ENCODE data around the gene TOX3.

The TOX3 gene

DNA sequence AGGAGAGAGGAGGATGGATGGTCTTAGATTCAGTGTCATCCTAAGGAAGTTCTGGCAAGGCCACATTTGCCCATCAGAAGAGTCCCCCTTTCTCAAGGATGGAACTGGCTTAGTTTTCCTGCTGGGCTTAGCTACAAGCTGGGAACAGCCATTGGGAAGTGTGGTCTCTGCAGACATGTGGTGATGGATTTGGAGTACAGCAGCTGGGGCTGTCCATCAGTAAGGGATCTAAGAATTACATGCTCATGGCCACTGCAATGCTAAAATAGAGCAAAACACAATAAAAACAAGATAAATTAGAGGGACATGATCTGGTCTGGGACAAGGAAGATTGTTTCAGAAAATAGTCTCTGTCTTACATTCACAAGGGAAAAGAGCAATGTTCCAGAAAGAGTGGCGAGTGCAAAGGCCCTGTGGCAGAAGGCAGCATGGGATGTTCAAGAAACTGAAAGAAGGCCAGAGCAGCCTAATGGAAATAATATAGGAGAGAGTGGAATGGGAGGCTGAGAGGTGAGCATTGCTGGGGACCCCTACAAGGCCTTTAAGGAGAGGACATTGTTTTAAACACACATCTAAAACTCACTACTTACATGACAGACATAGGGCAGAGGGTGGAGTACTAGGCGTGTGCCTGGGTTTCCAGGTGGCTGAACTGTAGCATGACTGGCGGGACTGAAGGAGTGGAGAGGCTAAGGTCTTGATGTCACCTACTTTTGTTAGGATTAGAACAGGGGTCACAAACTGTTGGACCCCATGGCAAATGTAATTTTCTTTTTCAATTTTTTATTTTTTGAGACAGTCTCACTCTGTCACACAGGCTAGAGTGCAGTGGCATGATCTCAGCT, 17.0 kb upstream of the TOX3 start:
- DNase-seq = no peak

DNA sequence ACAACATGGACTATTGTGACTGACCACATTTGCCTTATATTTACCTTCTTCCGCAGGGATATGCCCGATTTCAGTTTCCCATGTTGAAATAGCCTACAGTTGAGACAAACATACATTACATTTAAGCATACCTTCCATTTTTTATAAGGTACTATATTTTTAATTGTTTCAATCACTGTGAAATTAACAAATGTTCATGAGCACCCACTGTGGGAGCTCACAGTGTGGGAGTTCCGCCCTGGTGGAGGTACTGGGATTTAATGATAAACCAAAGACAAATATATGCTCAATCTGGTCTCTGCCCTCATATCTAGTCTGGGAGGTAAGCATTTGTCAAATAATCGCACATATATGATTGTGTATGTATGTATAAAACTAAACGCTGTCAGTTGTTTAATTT, 15.8 kb upstream of the TOX3 start:
- DNase-seq = no peak

DNA sequence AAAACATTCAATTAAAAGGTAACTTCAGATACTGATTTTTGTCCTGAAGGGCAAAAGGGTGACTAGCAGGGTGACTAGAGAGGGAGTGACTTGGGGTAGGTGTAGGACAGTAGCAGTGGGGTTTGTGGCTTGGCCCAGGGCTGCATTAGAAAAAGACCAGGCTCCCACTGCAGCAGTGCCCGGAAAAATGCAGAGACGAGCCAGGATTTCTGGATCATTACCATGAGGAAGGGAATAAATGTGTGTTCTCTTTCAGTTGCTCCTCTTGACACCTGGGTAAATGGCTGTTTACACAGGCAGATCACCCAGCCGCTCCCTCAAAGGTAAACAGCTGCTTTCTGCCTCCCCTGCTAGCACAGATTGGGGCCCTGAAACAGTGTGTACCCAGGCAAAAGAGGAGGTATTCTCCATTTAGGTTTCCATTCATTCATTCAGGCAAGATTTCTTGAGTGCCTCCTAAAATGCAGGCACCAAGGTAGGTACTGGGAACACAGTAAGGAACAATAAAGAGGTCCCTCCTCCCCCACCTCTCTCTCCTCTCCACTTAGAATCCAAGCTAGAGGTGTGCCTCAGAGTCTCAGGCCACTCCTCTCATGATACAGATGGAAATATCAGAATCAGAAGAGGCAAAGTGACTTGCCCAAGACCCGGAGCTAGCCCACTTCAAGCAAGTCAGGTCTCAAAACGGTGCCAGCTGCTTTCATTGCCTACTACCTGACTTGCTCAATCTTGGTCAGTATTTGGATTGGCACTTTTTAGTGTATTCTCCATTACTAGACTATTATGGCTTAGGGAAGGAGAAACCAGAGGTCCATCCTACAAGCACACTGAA, 15.2 kb upstream of the TOX3 start:
- DNase-seq = no peak

DNA sequence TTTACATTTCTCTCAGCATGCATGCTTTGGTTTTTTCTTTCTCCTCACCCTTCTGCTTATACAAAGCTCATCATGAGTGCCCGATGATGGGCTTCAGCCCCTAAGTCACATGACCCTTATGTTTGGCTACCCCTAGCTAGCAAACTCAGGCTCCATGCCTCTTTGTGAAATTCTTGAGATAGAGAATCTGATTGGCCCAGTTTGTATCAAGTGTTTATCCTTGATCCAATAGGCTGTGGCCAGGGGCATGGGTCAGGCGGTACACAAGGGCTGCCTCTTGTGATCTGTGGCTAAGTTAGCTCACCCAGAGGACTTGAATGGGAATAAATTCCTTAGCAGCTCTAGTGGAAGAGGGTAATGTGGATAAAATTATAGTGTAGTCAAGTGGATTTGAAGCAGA, 11.5 kb upstream of the TOX3 start:
- no peak for DNase-seq

DNA sequence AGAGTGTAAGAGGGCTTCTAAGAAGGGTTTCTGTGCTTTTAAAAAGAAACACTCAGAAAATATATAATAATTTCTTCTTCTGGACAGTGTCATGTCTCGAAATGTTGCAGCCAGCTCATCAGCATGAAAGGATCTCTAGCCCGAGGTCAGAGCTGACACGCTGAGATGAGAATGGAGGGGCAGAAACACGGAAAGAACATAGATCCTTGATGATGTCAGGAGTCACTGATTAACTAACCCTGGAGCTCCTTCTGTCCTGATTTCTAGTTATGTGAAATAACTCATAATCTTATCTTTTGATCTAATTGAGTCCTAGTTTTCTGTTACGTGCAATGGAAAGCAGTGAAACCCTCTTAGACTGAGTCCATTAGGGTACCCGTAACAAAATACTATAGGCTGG, 10.3 kb upstream of the TOX3 start:
- DNase-seq = no peak

DNA sequence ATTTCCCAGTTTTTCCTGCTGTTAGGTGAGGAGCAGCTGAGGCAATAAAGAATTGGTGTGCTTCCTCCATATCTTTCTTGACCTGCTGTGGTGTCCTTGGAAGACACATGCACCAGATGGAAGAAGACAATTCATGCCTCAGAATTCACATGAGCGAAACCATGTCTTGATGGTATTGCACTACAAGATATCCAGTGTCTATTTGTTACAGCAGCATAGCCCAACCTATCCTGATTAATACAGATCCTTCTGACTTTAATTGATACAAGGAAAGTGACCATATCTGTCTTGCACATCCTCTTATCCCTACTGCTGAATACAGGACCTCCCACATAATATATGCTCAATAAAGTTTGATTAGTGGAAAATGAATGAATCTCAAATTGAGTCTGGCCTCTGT, 9.1 kb upstream of the TOX3 start:
- DNase-seq = no peak

DNA sequence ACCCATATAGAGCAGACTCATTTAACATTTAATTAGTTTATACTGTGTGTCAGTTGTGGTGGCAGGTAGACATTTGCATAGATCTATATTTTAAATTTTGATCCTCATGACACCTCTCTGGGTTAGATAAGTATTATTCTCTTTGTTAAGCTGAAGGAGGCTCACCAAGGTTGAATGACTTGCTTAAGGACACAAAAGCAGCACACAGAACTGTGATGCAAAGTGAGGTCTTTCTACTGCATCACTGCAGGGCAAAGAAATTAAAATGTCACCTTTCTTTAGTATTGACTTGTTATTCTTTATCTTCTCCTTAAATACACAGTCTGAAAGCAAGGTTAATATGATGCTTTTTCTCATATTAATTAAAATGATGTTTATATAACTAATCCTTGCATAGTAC, 8.6 kb upstream of the TOX3 start:
- no peak for DNase-seq

DNA sequence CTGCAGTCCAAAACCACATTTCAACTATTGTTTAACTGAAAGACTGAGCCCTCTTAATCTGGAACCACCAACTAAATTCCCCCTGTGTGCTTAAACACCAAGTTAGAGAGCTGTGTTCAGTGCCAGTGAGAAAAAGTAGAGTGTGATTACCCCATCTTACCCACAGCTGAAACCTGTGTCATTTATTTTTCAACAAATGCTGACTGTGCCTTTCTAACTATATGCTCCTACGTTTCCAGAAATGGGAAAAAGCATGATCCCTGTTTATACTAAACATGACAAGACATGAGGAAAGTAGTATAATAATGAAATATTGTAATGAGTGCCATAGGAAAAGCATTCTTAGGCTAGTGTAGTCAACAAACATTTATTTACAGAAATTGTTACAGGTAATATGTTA, 7.4 kb upstream of the TOX3 start:
- no peak for DNase-seq

DNA sequence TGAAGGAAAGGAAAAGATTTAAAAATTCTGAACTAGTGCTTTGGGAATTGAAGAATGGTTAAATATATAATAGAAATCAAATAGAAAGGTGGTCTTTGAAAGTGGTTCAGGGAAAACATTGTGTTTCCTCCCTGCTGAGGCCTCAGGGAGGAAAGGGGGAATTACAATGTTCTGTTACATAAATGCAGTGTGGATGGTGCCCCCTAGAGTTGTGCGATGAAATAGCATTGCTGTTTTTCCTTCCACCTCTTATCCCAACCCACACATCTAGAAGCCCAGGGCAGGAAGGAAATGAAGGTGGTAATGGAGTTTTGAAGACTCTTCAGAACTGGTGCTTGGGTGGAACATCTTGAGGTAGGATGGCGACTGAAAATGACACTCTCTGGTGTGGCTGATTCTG, 6.4 kb upstream of the TOX3 start:
- no peak for DNase-seq

DNA sequence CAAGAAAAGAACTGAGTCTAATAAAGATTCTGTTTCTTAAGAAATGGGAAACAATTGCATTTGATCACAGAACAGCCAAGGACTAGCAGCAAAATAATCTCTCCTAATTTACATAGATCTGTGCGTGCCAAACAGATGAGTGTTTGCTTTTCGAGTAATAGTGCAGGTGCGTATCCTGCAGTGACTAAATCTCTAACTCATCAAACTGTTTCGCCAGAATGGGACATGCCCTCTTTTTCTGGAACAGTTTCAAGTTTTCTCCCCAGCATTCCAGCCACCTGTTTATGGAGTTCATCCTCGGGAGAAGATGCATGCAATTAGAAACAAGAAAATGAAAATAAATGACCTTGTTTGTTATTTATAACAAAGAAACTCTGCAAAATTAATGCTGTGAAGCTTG, 5.7 kb upstream of the TOX3 start:
- DNase-seq = no peak

DNA sequence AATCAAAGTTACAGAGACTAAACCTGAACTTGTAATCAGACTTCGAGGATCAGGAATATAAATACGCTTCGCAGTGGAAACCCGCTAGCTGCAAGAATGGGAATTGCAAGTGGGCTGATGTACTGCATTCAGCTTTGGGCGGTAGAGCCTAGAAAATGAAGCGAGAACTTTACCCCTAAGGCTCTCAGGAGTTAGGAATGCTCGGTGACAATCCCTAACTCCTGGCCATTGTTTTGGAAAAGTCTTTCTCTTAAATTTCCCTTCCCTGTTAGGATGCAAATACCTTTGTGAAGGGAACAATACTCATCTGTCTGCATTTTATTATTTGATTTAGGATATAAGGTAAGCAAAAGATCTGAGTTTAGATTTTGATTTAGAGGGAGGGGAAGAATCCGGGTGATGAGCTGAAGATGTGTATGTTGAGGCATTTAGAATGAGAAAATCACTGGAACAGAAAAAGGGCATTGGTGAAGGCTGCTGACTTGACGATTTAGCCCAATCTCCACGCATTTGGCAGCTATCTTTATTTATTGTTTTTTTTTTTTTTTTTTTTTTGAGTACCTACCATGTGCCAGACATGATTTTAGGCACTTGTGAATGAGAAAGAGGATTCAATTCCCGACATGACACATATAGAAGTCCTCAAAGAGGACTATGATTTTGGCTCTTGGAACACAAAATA, 2.2 kb upstream of the TOX3 start:
- no peak for DNase-seq

DNA sequence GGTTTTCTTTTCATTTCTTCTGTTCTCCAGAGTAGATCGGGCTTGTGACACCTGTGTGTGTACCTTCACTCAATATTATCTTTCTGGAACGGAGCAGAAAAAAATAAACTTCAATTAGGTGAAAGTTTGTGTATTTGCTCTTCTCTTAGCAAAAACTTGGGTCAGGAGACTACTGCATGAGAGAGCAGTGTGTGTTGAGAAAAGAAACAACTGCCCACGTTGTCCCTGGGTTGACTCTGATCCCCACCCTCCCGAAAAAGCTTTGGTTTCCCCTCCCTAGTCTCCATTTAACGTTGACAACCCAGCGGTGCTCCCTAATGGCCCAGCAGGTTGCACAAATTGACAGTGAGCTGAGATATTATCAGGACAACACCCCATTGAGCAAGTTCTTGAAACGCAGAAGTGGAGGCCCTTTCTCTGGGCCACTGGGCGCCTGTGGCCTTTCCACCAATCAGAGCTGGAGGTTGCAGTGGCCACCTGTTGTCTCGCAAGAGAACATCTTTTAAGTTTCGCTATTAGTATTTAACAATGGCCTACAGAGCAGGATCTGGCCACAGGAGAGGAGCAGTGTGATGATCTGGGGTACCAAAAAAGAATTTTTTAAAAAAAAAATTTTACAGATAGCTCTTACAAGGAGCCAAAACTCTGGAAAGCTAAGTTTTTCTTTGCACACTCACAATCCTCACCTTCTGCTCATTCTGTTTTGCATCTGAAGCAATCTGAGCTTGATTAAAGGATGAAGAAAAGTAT, 1.5 kb upstream of the TOX3 start:
- DNase-seq = no peak

DNA sequence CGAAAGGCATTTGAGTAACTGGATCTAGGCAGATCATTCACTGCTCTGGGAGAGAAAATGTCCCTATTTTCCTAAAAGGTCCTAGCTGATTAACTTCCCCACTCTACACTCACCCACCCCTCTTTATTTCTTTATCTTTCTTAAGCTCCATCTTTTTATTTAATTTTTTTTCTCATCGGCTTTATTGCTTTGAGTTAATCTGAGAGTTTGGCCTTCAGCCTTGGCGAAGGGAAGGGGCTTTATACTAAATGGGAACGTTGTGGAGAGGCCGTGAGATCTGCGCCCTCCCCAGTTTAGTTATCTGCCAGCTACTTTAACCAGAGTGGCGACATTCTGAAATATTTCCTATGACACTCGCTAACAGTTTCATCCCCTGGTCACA, 882 bp upstream of the TOX3 start:
- DNase-seq = no peak

DNA sequence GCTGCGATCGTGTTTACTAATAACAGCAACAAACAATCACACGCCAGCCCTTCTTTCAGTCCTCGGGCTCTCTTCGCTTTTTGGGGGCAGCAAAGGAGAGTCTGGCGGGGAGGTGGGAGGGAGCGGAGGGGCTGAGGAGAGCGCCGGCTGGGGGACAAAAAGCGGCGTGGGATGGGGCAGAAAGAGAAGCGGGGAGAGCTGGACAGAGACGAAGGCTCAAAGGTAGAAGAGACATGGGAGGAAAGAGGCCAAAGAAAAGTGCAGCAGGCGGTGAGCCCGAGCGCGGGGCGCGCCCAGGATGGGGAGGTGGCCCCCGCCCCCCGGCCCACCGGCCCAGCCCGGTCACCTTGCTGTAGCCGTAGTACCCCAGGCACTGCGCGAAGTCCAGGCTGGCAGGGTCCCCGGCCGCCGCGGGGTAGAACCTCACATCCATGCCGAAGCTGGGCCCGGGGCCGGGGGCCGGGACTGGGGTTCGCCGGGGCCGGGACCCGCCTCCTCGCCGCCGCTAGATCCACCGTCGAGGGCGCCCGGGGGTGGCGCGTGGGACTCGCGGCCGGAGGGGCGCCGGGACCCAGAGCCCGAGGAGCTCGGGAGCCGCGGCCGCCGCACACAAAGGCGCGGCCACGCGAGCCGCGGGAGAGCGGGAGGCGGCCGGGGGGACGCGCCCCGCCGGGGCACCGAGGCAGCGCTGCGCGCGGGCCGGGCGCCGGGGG, 496 bp downstream of the TOX3 start:
- no peak for DNase-seq

DNA sequence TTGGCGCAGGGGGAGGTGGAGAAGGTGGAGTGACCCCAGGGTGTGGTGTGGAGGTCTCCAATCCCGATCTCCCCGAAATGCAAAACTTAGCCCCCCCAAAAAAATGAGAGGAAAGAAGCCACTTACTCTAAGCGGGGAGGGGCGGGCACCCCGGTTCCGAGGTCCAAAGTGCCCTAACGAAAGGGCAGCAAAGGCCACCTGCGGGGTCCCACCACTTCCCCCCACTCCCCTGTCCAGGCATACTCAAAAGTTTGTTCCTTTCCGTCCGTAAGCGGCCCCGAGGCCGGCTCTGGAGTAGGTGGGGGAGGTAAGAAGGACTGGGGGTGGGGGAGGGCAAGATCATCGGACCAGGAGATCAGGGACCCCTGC, 1.1 kb downstream of the TOX3 start:
- DNase-seq = no peak

DNA sequence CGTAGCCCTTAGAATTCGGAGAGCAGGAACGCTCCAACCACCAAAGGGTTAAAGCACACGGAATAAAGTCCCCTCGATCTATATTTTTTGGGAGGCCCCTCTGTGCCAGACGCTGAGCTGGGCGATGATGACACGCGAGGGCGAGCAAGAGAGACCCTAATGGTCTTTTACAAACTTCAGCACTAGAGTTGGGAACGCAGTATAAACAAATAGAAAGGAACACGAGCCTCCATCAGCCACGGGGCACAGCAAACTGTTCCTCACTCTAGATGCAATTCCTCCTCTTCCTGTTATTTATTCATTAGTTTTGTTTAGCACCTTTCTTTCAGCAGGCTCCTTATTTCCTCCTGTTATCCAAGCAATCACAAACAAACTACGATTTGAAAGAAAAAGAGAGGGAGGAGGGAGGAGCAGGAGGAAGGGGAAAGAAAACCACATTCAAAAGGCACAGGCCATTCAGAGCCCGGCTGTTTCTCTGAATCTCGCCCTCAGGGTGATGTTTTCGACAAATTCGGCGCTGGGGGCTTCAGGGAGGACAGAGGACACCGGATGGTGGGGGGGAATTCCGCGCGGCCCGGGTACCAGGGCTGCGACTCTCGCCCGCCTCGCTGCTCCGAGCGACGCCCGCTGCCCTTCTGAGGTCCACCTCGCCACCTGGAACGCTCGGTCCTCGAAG, 1.6 kb downstream of the TOX3 start:
- no peak for DNase-seq

DNA sequence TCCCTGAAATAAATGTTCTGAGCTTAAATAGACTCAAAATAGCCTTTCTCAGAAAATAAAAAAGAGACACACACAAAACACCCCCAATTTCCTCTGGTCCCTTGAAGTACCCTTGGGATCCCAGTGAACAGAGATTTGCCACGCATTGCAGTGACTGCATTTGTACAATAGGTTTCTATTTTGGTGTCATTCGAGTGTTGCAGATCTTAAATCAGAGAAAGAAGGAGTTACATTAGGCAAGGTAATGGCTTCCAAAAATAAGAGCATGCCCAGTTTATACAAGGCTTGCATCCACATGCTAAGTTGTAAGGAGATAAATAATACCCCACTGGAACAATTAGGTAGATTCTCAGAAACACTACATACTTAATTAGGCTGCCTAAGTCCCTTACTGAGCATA, 2.2 kb downstream of the TOX3 start:
- DNase-seq = no peak

DNA sequence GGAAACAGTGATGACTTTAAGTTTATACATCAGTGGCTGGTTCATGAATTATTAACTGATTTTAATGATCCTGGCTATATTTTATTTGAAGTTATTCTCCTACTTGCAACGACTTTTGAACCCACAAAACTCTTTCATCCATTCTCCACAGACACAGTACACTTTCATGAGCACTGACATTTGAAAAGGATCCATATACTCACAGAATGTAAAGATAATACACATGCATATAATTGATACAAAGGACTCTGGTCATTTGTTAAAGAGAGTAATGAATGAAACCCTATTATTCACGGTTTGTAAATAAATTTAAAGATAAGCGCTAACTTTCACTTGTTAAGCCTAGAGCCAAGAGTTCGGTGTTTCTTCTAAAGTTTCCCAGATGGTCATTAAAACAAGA, 3.3 kb downstream of the TOX3 start:
- no peak for DNase-seq

DNA sequence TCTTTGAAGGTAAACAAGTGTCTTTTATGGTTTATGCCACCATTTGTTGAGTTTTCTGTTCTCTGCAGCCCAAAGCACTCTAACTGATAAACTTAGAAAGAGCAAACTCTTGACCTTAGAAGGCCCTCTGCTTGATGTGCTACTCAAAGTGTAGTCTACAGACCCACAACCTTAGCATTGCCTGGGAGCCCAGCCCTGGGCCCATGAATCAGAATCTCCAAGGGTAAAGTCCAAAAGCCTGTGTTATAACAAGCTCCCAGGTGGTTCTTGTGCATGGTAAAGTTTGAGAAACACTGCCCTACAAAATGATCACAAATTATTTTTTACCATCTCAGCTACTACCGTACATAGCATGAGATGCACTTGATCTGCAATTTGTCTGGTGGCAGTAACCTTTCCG, 6.0 kb downstream of the TOX3 start:
- DNase-seq = no peak

DNA sequence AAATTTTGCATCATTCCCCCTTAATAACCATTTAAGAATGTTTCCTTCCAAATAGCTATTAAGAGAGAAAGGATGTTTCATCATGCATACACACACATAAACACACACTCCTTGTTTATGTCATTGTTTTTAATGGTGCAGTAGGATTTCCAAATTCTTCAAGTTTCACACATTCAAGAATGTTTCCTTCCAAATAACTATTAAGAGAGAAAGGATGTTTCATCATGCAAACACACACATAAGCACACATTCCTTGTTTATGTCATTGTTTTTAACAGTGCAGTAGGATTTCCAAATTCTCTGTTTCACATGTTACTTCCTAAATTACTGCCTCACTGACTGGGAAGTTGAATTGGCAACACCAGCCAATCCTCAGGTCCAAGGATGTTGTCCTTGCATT, 7.8 kb downstream of the TOX3 start:
- no peak for DNase-seq

DNA sequence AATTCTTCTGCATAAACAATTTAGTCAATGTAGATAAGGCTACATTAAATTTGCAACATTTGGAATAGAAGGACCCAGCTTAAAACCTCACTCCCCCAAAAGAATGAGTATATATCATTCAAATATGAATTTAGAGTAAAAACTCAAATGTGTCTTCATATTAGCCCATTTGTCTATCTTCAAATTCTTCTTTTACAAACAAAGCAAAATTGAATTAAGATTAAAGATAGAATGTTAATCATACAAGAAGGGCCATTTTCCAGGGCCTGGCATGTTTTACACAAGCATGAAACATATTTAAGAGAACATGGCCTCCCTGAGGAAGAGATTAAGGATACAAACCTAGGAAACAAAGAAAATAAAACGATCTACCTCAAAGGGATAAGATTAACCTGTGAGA, 8.4 kb downstream of the TOX3 start:
- no peak for DNase-seq

DNA sequence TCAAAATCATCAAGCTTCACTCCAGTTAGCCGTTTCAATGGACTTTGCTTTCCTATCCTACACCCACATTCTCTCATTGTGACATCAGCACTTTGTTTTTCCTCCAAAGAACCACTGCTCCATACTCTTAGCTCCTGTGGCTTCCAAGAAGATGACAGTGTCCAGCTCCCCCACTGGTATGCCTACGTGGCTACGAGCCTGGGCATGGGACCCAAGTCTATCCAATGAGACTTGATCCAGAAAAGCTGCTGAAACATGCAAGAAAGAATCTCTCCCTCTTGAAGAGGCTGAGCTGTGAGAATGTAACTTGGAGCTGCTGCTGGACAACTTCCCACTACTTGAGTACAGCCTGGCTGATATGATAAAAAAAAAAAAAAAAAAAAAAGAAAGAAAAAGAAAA, 9.4 kb downstream of the TOX3 start:
- DNase-seq = no peak
